Measurements from ENCODE around the gene UNC5C. TPM values are rescaled to one million over a fixed set of nuclear protein-coding genes. Genes with fewer than 3 reads are reported as not detected.

The UNC5C gene
- polyA plus RNA-seq, 1 donor (not counting 4 experiments of a cell fraction or from before 2014, with no cell fraction given), result not detected

DNA sequence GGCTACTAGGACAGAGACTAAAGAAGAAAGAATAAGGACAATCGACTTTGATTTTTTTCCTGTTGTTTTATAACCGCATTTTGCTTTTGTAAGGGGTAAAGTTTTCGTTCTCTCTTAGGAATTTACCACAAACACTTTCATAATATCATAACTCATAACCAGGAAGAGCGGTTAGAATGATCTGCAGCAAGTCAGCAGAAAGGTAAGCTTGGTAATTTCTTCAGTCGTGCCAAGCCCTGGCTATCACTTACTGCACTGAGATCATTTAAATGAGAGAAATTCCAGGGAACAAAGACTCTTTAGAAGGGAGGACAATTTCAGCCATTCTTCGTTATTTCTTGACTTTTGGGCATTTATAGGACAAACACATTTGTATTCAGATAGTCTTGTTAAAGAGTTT, 258.1 kb downstream of the UNC5C start:
- no peak overlapping the region for H3K9ac ChIP-seq (ENCODE audit: control insufficient read depth, extremely low read depth, insufficient read depth, low read length)
- H3K4me2 ChIP-seq (ENCODE audit: control insufficient read depth, extremely low read depth, insufficient read depth, low read depth, low read length), result no peak overlapping the region
- H3K4me3 ChIP-seq (ENCODE audit: control insufficient read depth in 2 of 3, extremely low read depth in 1 of 3, insufficient read depth in 2 of 3, low read depth in 1 of 3, low read length in 3 of 3), result no peak overlapping the region
- no peaks in the 10 kb centered on the region for H4K20me1 ChIP-seq (ENCODE audit: control insufficient read depth, extremely low read depth, insufficient read depth, low read length)
- no peaks in the 10 kb centered on the region for H3K9me1 ChIP-seq (ENCODE audit: control insufficient read depth, extremely low read depth, insufficient read depth, low read length)
- no peaks in the 10 kb centered on the region for H3K79me2 ChIP-seq (ENCODE audit: control insufficient read depth, insufficient read depth, low read length)
- TF ChIP-seq EZH2 (IDR thresholded peaks at IDR 0.05; ENCODE audit: low read length), result no peak
- TF ChIP-seq, protein P1, sequence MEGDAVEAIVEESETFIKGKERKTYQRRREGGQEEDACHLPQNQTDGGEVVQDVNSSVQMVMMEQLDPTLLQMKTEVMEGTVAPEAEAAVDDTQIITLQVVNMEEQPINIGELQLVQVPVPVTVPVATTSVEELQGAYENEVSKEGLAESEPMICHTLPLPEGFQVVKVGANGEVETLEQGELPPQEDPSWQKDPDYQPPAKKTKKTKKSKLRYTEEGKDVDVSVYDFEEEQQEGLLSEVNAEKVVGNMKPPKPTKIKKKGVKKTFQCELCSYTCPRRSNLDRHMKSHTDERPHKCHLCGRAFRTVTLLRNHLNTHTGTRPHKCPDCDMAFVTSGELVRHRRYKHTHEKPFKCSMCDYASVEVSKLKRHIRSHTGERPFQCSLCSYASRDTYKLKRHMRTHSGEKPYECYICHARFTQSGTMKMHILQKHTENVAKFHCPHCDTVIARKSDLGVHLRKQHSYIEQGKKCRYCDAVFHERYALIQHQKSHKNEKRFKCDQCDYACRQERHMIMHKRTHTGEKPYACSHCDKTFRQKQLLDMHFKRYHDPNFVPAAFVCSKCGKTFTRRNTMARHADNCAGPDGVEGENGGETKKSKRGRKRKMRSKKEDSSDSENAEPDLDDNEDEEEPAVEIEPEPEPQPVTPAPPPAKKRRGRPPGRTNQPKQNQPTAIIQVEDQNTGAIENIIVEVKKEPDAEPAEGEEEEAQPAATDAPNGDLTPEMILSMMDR (optimal IDR thresholded peaks at IDR 0.05 in 1 of 3, IDR thresholded peaks at IDR 0.05 in 1 of 3, conservative IDR thresholded peaks at IDR 0.05 in 1 of 3; ENCODE audit: extremely low read depth in 1 of 3, insufficient read depth in 2 of 3, low read length in 3 of 3), result no peak
- FAIRE-seq, result no peak
- no peak overlapping the region for H3K27ac ChIP-seq (ENCODE audit: control insufficient read depth, insufficient read depth, low read length)
- no peaks in the 10 kb centered on the region for H3K9me3 ChIP-seq (ENCODE audit: control insufficient read depth, low read depth, low read length)
- no peaks in the 10 kb centered on the region for H3K4me1 ChIP-seq (ENCODE audit: control insufficient read depth, extremely low read depth, insufficient read depth, low read length)
- DNase-seq (ENCODE audit: low read depth, low spot score), result no peak
- no peaks in the 10 kb centered on the region for H3K27me3 ChIP-seq (ENCODE audit: control insufficient read depth, extremely low read depth, insufficient read depth, low read length)
- H2AFZ ChIP-seq (ENCODE audit: control insufficient read depth, low read length), result no peak overlapping the region
- dilution Hi-C loops (cut with MboI; ENCODE audit: extremely low pct_ligation_motif_present, low sequenced_read_pairs), result no loop called here
- no peaks in the 10 kb centered on the region for H3K36me3 ChIP-seq (ENCODE audit: control insufficient read depth in 2 of 2, extremely low read depth in 1 of 2, insufficient read depth in 2 of 2, low read length in 2 of 2)

DNA sequence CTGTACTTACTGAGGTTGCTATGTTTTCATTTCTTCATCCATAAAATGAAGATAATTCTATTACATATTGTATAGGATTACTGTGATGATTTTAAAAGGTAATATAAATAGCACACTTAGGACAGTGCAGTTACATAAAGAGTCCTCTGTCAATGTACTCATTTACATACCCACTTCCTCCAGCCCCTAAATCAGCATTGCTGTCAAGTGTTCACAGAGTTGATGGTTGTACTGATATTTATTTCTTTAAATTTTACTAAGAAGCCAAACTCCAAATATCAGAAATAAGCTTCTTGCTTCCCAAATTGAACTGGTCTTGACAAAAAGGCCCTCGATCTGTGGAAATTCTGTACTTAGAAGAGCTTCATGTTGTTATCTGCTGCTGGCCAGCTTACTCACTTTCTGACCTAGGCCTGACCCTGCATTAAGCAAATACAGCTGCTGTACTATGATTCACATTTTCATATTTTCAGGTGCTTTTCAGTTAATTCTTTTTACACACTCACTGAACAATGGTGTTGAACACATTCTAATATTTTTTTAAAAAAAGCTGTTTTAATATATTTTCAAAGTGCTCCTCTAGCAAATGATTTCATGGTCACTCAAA, 259.6 kb downstream of the UNC5C start:
- Histone ChIP-seq H3K36me3 (ENCODE audit: control insufficient read depth in 2 of 2, extremely low read depth in 1 of 2, insufficient read depth in 2 of 2, low read length in 2 of 2) (no peaks in the 10 kb centered on the region), H2AFZ (ENCODE audit: control insufficient read depth, low read length) (no peak overlapping the region), H3K27me3 (ENCODE audit: control insufficient read depth, extremely low read depth, insufficient read depth, low read length) (no peaks in the 10 kb centered on the region), H3K9ac (ENCODE audit: control insufficient read depth, extremely low read depth, insufficient read depth, low read length) (no peak overlapping the region), H3K4me2 (ENCODE audit: control insufficient read depth, extremely low read depth, insufficient read depth, low read depth, low read length) (no peak overlapping the region), H3K27ac (ENCODE audit: control insufficient read depth, insufficient read depth, low read length) (no peak overlapping the region), H3K9me3 (ENCODE audit: control insufficient read depth, low read depth, low read length) (no peaks in the 10 kb centered on the region), H3K4me3 (ENCODE audit: control insufficient read depth in 2 of 3, extremely low read depth in 1 of 3, insufficient read depth in 2 of 3, low read depth in 1 of 3, low read length in 3 of 3) (no peak overlapping the region), H3K79me2 (ENCODE audit: control insufficient read depth, insufficient read depth, low read length) (no peaks in the 10 kb centered on the region), H4K20me1 (ENCODE audit: control insufficient read depth, extremely low read depth, insufficient read depth, low read length) (no peaks in the 10 kb centered on the region), H3K9me1 (ENCODE audit: control insufficient read depth, extremely low read depth, insufficient read depth, low read length) (no peaks in the 10 kb centered on the region), H3K4me1 (ENCODE audit: control insufficient read depth, extremely low read depth, insufficient read depth, low read length) (no peaks in the 10 kb centered on the region)
- FAIRE-seq (no peak), DNase-seq (ENCODE audit: low read depth, low spot score) (no peak)
- dilution Hi-C loops (cut with MboI; ENCODE audit: extremely low pct_ligation_motif_present, low sequenced_read_pairs), result no loop called here
- TF ChIP-seq, protein P1 (optimal IDR thresholded peaks at IDR 0.05 in 1 of 3, IDR thresholded peaks at IDR 0.05 in 1 of 3, conservative IDR thresholded peaks at IDR 0.05 in 1 of 3; ENCODE audit: extremely low read depth in 1 of 3, insufficient read depth in 2 of 3, low read length in 3 of 3), result no peak
- no peak for TF ChIP-seq EZH2 (IDR thresholded peaks at IDR 0.05; ENCODE audit: low read length)

Data from keratinocyte (primary cell).